Spinal cord (tissue), 10 donors: ENCODE data around the gene EXO5. TPM values are rescaled to one million over a fixed set of nuclear protein-coding genes. Genes with fewer than 3 reads are reported as not detected.
"Not testable (repeated sequence)": the region's sequence is repeated elsewhere in the genome, so short reads cannot be mapped to it uniquely, and the experiment has no call there.

Experiments used
- DNase-seq, 6 donors: peaks; one replicate each; pipeline versions ENCODE4 v3.0.0 to v3.0.0-alpha.2; 2013 to 2015; ENCODE audit warnings: low spot score in 6 of 6, low read depth in 4 of 6
- H3K27ac ChIP-seq: one replicate; pipeline ENCODE4 v1.5.1; 2013; ENCODE audit warnings: low read depth, low read length, control low read depth
- H3K27me3 ChIP-seq: one replicate; pipeline ENCODE4 v1.6.1; 2013; ENCODE audit warnings: low read length; ENCODE audit not compliant: control insufficient read depth, insufficient read depth
- H3K36me3 ChIP-seq: one replicate; pipeline ENCODE4 v1.6.1; 2013; ENCODE audit warnings: low read length; ENCODE audit not compliant: control insufficient read depth, insufficient read depth
- H3K4me1 ChIP-seq: one replicate; pipeline ENCODE4 v1.6.1; 2013; ENCODE audit warnings: low read length; ENCODE audit not compliant: control insufficient read depth, insufficient read depth
- H3K4me3 ChIP-seq: one replicate; pipeline ENCODE4 v1.5.1; 2013; ENCODE audit warnings: low read depth, low read length, control low read depth
- H3K9me3 ChIP-seq: one replicate; pipeline ENCODE4 v1.6.1; 2013; ENCODE audit warnings: low read length; ENCODE audit not compliant: control insufficient read depth, insufficient read depth
- WGBS: methylation state at CpG from one replicate; pipeline ENCODE4 v1.1.5; 2013; ENCODE audit warnings: missing lambda C conversion rate; ENCODE audit not compliant: insufficient coverage; 5-methylcytosine and 5-hydroxymethylcytosine counted together
- polyA plus RNA-seq, 2 donors: library from polyadenylated mRNA; unstranded; fragments of 120-200 nt; gene quantifications; one replicate each; pipeline ENCODE4 v1.2.1, GENCODE V29; 2013; ENCODE audit not compliant: insufficient read length in 2 of 2
- total RNA-seq, 2 donors: library from RNA; depleted of rRNA in 1 of 2; stranded (reverse); fragments of 120-200 nt in 1 of 2; fragments of >200 nt in 1 of 2; gene quantifications; one replicate each; pipeline versions ENCODE4 v1.2.3 to v1.2.4, GENCODE V29; 2013 to 2014
- donor health status: healthy.

The EXO5 gene
- total and polyA plus RNA-seq, 4 donors: 9.7 to 13.0 (median 10.9) TPM

- Histone ChIP-seq H3K4me3 (no peak overlapping the region), H3K36me3 (peaks cover 2% of the 10 kb centered on the region), H3K9me3 (no peaks in the 10 kb centered on the region), H3K4me1 (peaks cover 3% of the 10 kb centered on the region), H3K27ac (no peak overlapping the region), H3K27me3 (no peaks in the 10 kb centered on the region)
- no CpG with 5 or more reads among the region's 2 CpGs for WGBS
- DNase-seq: no peak
Measured at GRCh38 chr1:40535732-40536131, 27.2 kb downstream of the EXO5 start.

- peaks cover 17% of the 10 kb centered on the region for H3K36me3 ChIP-seq
- DNase-seq: no peak
- H3K4me1 ChIP-seq: no peaks in the 10 kb centered on the region
- H3K4me3 ChIP-seq: no peak overlapping the region
- no CpG with 5 or more reads among the region's 7 CpGs for WGBS
- H3K27ac ChIP-seq: no peak overlapping the region
- H3K9me3 ChIP-seq: no peaks in the 10 kb centered on the region
- no peaks in the 10 kb centered on the region for H3K27me3 ChIP-seq
Measured at GRCh38 chr1:40539338-40539737, 30.8 kb downstream of the EXO5 start.

- no peak for DNase-seq
- no peaks in the 10 kb centered on the region for H3K9me3 ChIP-seq
- no peaks in the 10 kb centered on the region for H3K4me1 ChIP-seq
- H3K36me3 ChIP-seq: peaks cover 11% of the 10 kb centered on the region
- H3K27ac ChIP-seq: no peak overlapping the region
- no peak overlapping the region for H3K4me3 ChIP-seq
- WGBS: no CpG with 5 or more reads among the region's 4 CpGs
- no peaks in the 10 kb centered on the region for H3K27me3 ChIP-seq
Measured at GRCh38 chr1:40546957-40547356, 38.4 kb downstream of the EXO5 start.

- WGBS: no CpG with 5 or more reads among the region's 4 CpGs
Measured at GRCh38 chr1:40553017-40553416, 44.5 kb downstream of the EXO5 start.

GRCh38 chr1:40554807-40555206 lies 46.2 kb downstream of the EXO5 start:
- DNase-seq: not testable (repeated sequence)

More at GRCh38 chr1:40553017-40553416, 44.5 kb downstream of the EXO5 start:
- Histone ChIP-seq H3K27ac (no peak overlapping the region), H3K36me3 (no peaks in the 10 kb centered on the region), H3K4me1 (no peaks in the 10 kb centered on the region), H3K9me3 (no peaks in the 10 kb centered on the region), H3K4me3 (no peak overlapping the region), H3K27me3 (no peaks in the 10 kb centered on the region)
- no peak for DNase-seq

GRCh38 chr1:40556121-40556520 lies 47.6 kb downstream of the EXO5 start:
- Histone ChIP-seq H3K27me3 (no peaks in the 10 kb centered on the region), H3K9me3 (no peaks in the 10 kb centered on the region), H3K36me3 (no peaks in the 10 kb centered on the region), H3K4me1 (no peaks in the 10 kb centered on the region), H3K4me3 (no peak overlapping the region), H3K27ac (no peak overlapping the region)
- DNase-seq: no peak
- WGBS: 100% methylated on average over 1 of the region's 5 CpGs

More at GRCh38 chr1:40554807-40555206, 46.2 kb downstream of the EXO5 start:
- not testable (repeated sequence) for H3K27me3 ChIP-seq, H3K4me3 ChIP-seq, H3K9me3 ChIP-seq, H3K4me1 ChIP-seq, H3K36me3 ChIP-seq, H3K27ac ChIP-seq
- WGBS: 79% methylated on average over 2 of the region's 7 CpGs

GRCh38 chr1:40558241-40558640 lies 49.7 kb downstream of the EXO5 start:
- H3K27me3 ChIP-seq, H3K36me3 ChIP-seq, DNase-seq, H3K27ac ChIP-seq, H3K4me3 ChIP-seq, H3K9me3 ChIP-seq, H3K4me1 ChIP-seq: not testable (repeated sequence)
- no CpG with 5 or more reads among the region's 1 CpG for WGBS

GRCh38 chr1:40562185-40562584 lies 53.6 kb downstream of the EXO5 start:
- Histone ChIP-seq H3K4me1 (no peaks in the 10 kb centered on the region), H3K36me3 (no peaks in the 10 kb centered on the region), H3K4me3 (no peak overlapping the region), H3K27me3 (no peaks in the 10 kb centered on the region), H3K9me3 (no peaks in the 10 kb centered on the region), H3K27ac (no peak overlapping the region)
- WGBS: 78% methylated on average over 2 of the region's 2 CpGs
- DNase-seq: no peak

- Histone ChIP-seq H3K9me3 (no peaks in the 10 kb centered on the region), H3K4me1 (no peaks in the 10 kb centered on the region), H3K4me3 (no peak overlapping the region), H3K27me3 (no peaks in the 10 kb centered on the region), H3K36me3 (no peaks in the 10 kb centered on the region), H3K27ac (no peak overlapping the region)
- 90% methylated on average over 3 of the region's 4 CpGs for WGBS
- DNase-seq: no peak
Measured at GRCh38 chr1:40563266-40563665, 54.7 kb downstream of the EXO5 start.

- Histone ChIP-seq H3K9me3 (no peaks in the 10 kb centered on the region), H3K4me1 (no peaks in the 10 kb centered on the region), H3K4me3 (no peak overlapping the region), H3K36me3 (no peaks in the 10 kb centered on the region), H3K27ac (no peak overlapping the region), H3K27me3 (no peaks in the 10 kb centered on the region)
- DNase-seq: no peak
- WGBS: 30% methylated on average over 2 of the region's 3 CpGs
Measured at GRCh38 chr1:40564506-40564905, 55.9 kb downstream of the EXO5 start.
